ENCODE measurements around the gene KCNAB3.

- TF ChIP-seq EZH2 (IDR thresholded peaks at IDR 0.05; ENCODE audit: low read length), result no peak
- no peak for TF ChIP-seq CTCF (optimal IDR thresholded peaks at IDR 0.05 in 1 of 3, IDR thresholded peaks at IDR 0.05 in 1 of 3, conservative IDR thresholded peaks at IDR 0.05 in 1 of 3; ENCODE audit: extremely low read depth in 1 of 3, insufficient read depth in 2 of 3, low read length in 3 of 3)
Observed at GRCh38 chr17:7887482-7888183, 42.0 kb downstream of the KCNAB3 start.
